HG02943 (cell line): ENCODE measurements around the gene FNBP1.

Source experiments
- ATAC-seq: cut with Tn5 transposase; IDR thresholded peaks from one replicate; pipeline ENCODE4 v1.9.1; 2021; ENCODE audit warnings: mild to moderate bottlenecking, low read depth, moderate library complexity; ENCODE audit not compliant: unreplicated experiment

Gene FNBP1

GRCh38 chr9:129932303-129933151, 110.5 kb downstream of the FNBP1 start:
- no peak for ATAC-seq

- no peak for ATAC-seq
These were observed 112.2 kb downstream of the FNBP1 start for GRCh38 chr9:129930743-129931142.

- no peak for ATAC-seq
These were observed 113.4 kb downstream of the FNBP1 start for GRCh38 chr9:129929496-129930125.

DNA sequence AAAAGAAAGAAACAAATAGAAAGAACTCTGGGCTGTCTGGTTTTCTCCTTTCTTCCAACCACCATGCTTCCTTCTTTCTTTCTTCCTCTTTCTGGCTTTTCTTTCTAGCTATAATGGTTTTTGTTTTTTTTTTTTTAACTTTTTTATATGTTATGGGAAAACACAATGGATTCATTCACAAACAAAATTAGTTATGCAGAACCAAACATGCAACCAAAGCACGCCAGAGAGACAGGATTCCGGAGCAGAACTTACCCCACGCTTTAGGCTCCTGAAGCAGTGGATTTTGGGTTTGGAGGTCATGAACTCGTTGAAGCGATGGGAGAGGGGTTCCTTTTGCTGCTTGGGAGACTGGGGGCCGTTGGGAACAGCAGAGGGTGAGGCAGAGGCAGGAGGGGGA, 119.4 kb downstream of the FNBP1 start:
- ATAC-seq, result no peak

DNA sequence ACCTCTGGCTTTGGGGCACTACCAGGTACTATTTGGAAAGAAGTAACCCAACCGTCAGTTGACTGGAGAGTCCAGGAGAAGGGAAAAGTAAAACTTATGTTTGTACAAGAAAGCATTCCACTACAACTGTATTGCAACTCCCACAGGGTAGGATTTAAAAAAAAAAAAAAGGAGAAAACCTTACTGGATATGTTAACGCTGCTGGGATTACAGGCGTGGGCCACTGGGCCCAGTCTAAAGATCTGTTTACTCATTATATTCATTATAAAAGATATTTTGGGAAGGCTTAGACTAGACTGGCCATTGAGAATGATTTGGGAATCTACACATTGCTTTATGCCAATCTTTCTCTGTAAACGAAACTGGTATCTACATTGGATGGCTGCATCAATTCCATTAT, 121.1 kb downstream of the FNBP1 start:
- no peak for ATAC-seq

DNA sequence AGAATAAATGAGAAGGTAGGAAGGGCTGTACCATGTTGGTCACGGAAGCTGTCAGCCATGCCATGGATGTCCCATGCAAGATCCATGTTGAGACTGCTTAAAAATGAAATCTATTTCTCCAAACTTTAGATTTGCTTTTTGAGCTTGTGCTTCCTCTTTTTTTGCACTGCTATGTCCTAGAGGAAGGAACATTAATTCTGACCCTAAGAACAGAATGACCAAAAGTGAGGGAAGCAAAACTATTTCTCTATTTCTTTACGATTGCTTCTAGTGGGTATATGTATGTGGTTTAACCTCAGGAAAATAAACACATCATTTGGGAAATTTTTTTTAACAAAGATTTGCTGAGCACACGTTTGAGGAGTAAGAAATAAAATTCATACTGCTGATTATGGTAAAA, 123.1 kb downstream of the FNBP1 start:
- no peak for ATAC-seq

DNA sequence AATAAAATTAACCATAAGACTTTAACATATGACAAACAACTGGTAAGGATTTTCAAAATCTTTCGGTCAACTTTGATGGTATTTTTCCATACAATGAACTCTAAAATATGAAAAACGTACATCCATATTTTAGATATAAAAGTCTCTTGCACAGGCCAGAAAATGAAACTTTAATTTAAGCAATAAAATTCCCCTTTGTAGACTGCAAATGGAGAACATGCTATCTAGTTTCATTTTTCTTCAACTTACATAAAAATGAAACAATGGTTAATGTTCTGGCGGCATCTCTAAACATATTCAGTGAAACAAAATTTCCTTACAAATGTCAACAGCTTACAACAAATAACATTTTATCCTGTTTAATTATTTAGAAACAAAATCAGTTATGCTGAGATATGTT, 123.7 kb downstream of the FNBP1 start:
- ATAC-seq, result no peak

GRCh38 chr9:129918296-129918950, 124.6 kb downstream of the FNBP1 start:
- ATAC-seq, result no peak

DNA sequence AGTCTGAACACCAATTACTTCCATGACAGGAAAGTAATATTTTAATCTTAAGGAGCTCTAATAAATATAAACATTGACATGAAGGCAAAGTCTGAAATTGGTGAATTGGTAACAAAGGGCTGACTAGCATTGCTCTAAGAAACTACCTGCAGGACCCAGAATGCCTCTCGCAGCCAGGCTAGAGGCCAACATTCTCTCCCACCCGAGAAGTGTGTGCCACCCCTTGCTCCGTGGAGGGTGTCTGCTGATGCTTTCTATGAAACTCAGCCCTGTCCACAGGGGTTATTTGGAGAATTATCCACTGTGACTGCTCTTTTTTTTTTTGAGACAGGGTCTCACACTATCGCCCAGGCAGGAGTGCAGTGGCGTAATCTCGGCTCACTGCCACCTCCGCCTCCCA, 126.3 kb downstream of the FNBP1 start:
- no peak for ATAC-seq

DNA sequence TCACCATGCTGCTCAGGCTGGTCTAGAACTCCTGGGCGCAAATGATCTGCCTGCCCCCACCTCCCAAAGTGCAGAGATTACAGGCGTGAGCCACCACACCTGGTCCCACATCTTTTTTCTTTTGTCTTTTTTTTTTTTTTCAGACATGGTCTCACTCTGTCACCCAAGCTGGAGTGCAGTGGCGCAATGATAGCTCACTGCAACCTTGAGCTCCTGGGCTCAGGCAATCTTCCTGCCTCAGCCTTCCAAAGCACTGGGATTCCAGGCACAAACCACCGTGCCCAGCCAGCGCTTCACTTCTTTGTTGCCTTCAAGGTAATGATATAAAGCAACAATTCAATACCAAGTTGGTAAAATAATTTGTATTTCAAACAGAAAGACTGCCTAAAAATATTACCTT, 128.9 kb downstream of the FNBP1 start:
- no peak for ATAC-seq

DNA sequence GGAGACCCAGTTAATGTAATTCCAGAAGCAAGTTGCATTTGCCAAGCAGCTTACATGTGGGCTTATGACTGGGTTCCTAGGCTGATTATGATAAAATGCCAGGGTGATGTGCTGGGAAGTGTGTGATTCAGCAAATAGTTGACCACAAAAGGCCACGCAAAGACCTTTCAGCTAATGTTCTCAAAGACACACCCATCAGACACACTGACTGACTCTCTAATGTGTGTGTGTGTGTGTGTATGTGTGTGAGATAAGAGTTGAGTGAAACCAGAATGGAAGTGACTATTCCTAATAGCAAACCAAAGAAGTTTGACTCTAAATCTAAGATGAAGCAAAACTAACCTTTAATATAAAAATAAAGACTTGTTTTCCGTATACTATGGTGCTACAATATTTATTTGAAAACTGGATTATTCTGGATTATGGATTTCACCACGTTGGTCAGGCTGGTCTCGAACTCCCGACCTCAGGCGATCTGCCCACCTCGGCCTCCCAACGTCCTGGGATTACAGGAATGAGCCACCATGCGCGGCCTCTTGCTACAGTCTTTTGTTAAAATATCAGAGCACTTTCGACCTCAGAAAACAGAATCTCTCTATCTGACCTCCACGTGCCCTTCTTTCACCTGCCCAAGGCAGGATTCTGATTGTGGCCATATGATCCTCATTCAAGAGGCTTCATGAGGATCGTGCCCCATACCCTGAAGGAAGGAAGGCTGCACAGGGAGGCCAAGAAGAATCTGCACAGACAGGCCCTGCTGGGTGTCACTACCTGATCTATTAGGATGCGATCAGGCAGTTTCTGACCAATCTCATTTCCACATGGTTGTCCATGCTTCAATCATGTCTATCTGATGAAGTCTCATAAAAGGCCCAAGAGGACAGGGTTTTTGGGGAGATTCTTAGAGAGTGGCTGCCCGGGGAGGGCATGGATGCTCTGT, 132.1 kb downstream of the FNBP1 start:
- ATAC-seq, result no peak

GRCh38 chr9:129909851-129910250, 133.1 kb downstream of the FNBP1 start:
- ATAC-seq, result no peak

- ATAC-seq, result no peak
These were observed 134.1 kb downstream of the FNBP1 start for GRCh38 chr9:129908906-129909305.

- no peak for ATAC-seq
These were observed 135.8 kb downstream of the FNBP1 start for GRCh38 chr9:129907201-129907600.

DNA sequence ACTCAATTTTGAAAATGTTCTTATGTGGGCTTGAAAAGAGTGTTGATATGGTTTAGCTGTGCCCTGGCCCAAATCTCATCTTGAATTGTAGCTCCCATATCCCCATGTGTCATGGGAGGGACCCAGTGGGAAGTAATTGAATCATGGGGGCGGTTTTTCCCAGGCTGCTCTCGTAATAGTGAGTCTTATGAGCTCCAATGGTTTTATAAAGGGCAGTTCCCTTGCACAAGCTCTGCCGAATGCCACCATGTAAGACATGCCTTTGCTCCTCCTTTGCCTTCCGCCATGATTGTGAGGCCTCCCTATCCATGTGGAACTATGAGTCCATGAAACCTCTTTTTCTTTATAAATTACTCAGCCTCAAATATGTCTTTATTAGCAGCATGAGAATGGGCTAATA, 136.7 kb downstream of the FNBP1 start:
- no peak for ATAC-seq

- no peak for ATAC-seq
These were observed 138.3 kb downstream of the FNBP1 start for GRCh38 chr9:129904734-129905133.

- no peak for ATAC-seq
These were observed 140.3 kb downstream of the FNBP1 start for GRCh38 chr9:129902740-129903134.

DNA sequence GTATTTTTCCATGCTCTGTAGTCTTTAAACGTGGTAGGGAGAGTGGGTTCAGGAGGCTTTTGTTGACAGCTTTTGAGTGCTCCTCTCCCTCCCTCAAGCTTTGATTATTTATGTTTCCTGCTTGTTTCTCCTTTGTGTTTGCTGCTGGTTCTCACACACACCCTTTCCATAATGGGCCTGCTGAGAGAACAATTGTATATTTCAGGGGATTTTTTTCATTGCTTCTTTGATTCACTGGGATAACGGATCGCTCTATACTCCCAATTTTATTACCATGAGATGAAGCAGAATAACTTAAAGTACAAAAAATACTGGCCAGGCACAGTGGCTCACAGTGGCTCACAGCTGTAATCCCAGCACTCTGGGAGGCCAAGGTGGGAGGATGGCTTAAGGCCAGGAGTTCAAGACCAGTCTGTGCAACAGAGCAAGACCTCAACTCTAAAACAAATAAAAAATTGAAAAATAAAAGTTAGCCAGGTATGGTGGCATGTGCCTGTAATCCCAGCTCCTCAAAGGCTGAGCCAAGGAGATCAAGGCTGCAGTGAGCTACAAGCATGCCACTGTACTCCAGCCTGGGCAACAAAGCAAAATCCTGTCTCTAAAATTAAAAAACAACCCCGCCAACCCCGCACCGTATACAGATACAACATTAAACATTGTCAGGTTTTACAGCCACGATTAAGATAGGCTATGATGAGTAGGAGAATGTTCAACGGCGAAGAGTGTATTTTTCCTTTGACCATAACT, 140.8 kb downstream of the FNBP1 start:
- ATAC-seq, result no peak

DNA sequence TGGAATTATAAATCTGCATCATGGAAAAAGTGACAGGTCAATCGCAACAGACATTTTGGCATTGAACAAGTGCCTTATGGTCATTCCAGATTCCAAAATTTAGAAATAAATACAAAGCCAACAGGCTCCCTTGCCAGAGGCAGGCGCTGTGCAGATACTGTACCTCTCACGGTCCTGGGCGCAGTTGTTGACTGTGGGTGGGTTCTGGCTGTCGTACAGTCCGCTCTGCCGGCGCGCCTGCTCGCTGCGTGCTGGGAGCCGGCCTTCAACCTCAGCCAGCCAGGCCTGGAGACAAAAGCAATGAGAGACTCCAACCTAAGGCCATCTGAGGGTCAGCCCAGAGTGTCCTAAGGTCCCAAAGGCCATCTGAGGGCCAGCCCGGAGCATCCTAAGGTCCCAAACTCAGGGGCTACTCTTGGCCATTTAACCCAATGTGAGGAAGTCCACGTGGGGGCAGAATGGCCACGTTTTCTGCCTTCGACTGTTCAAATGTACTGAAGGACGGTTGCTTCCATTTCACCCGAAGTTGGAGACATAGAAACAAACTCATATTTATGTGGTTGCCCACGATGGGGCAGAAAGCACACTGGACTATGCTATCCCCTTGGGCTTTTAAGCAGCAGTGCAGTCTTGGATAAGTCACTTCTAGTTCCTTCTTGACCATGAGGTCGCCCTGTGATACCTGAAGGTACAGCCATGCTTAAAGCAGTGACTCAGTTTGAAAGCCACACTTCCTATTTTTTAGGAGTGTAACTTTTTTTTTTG, 142.5 kb downstream of the FNBP1 start:
- ATAC-seq, result no peak
